CD4-positive, alpha-beta T cell treated with Interleukin-6 for 4 hours (primary cell): Measurements from ENCODE around the gene CRIM1.
"Not testable (repeated sequence)": the region's sequence is repeated elsewhere in the genome, so short reads cannot be mapped to it uniquely, and the experiment has no call there.

Source experiments
- DNase-seq: peaks from one replicate; pipeline ENCODE4 v3.0.0-alpha.2; 2020; ENCODE audit warnings: mixed read lengths

The CRIM1 gene

DNA sequence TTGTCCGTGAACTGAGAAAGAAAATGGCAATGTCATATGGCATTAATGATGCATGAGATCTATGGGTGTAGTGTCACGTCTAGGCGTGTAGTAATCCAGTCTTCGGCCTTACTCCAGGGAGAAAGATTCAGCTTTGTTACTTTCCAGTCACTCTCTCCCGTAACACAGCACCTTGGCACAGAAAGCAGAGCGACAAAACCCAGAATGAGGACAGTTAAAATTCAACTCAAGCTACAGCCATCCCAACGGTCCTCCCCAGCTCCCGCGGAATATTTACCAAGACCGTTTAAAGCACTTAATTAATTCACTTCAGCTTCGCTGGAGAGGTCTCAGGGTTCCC, 797 bp upstream of the CRIM1 start:
- DNase-seq = no peak

DNA sequence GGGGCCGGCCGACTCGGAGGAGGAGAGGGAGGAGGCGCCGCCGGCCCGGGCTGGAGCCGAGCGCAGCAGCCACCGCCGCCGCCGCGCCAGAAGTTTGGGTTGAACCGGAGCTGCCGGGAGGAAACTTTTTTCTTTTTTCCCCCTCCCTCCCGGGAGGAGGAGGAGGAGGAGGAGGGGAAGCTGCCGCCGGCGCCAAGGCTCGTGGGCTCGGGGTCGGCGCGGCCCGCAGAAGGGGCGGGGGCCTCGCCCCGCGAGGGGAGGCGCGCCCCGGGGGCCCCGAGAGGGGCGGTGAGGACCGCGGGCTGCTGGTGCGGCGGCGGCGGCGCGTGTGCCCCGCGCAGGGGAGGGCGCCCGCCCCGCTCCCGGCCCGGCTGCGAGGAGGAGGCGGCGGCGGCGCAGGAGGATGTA, 316 bp downstream of the CRIM1 start:
- no peak for DNase-seq

DNA sequence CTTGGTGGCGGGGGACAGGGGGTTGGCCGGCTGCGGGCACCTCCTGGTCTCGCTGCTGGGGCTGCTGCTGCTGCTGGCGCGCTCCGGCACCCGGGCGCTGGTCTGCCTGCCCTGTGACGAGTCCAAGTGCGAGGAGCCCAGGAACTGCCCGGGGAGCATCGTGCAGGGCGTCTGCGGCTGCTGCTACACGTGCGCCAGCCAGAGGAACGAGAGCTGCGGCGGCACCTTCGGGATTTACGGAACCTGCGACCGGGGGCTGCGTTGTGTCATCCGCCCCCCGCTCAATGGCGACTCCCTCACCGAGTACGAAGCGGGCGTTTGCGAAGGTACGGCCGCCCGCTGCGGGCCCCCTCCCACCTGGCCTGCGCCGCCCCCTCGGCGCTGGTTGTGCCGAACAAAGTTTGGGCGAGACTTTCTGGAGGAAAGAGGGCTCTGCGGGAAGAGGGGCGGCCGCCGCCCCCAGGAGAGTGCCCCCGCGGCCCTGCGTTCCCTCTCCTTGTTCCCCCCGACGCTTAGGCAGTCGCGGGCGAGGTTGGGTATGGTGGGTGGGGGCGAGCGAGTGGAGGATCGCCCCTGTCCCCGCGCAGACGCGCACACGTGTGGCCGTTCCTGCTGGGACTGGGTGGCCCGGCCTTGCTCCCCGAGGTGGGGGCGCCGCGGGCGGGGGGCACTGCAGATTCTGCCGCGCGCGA, 866 bp downstream of the CRIM1 start:
- DNase-seq = peak; percentile 38

DNA sequence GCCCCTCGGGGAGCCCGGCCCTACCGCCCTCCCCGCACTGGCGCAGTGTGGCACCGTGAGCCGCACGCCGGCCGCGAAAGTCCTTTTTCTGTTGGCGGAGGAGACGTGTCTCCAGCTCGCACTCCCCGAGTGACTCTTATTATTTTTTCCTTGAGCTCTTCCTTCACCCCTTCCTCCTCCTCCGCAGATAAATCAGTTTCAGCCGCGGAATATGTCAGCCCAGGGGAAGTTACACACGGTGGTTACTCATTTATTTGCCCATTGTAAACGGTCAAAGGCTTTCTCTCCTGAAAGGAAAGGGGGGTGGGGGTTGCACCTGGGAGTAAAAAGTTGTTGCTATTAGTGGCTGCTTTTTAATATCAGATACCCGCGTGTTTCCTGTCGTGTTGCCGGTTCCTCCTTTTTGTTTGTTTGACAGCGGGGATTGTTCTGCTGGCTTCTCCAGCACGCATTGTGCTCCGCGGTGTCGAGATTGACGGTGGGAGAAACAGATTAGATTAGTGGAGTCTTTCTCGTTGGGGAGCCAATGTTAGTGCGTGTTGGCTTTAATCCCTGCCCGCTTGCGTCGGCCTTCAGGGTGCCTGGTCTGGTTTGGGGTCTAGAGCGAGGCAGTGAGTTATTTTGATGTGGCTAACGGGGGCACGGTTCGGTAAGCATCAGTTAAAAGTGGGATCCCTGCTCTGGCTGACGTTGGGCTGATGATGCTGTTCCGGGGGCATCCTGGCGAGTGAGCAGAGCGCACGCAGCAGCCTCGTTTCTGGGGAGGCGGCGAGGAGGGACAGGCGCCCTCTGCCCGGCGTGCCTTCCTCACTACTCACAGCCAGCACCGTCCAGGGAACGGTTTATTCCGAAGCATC, 1.6 kb downstream of the CRIM1 start:
- DNase-seq = peak; percentile 28

DNA sequence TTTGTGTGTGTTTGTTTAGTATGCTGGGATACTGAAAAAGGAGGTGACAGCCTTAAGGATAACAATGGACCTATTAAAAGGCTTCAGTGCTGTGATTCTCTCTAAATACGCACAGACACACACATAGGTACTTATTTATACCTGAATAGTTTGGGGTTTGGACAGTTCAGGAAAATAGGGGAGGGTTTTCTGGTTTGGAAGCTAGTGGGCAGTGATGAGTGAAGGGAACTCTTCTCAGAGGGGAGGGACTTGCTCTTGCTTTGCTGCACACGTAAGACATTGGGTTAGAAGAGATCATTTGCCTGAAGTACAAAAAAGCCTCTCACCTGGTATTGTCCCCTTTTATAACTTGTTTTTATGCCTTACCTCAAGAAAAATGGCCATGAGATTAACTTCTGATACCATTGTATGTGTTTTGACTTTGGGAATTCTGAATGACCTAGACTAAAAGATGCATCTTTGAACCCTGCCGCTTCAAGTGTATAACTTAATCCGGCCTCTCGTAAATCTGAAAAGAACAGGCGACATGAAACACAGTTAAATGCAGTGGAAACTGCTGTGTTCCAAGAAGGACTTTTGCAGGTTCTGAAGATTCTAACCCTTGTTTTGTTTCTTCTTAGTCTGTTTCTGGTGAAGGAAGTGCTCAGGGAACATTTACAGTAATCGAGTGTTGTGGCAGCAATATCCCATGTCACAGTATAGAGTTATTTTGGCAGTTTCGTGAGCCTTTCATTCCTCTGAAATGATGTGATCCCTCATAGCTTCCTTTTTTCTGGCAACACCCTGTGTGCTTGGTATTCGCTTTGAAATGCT, 2.5 kb downstream of the CRIM1 start:
- no peak for DNase-seq

DNA sequence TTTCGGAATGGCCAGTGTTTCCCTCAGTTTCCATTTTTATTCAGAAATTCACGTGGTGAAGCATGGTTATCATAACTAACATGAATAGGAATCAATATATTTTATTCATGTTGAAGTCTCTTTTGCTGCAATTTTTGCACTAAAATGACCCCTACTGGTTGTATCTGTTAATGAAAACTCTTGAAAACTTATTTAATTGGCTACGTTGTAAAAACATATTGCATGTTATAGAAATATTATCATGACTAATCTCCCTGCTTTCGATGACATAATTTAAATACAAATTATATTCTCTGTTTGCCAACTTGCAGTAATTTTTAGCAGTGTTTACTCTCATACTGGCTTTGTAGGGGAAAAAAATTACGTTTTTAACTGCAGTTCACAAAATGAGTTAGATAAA, 3.5 kb downstream of the CRIM1 start:
- no peak for DNase-seq

DNA sequence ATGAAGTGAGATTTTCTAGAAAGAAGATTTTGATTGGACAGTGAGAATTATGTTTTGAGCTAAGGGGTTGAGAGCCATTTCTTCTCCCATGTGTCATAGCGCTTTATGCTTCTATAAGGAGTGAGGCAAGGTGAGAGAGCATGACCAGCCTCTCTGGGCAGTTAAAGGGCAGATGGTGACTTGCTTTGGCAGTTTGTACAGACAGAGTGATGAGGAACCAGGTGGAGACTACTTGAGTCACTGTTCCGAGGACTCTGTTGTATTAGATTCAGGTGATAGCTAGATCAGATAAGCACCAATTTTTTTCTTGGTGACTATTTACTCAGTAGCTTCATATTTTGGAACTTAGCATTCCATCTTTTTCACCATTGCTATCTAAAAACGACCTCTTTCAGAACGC, 4.5 kb downstream of the CRIM1 start:
- DNase-seq = no peak

DNA sequence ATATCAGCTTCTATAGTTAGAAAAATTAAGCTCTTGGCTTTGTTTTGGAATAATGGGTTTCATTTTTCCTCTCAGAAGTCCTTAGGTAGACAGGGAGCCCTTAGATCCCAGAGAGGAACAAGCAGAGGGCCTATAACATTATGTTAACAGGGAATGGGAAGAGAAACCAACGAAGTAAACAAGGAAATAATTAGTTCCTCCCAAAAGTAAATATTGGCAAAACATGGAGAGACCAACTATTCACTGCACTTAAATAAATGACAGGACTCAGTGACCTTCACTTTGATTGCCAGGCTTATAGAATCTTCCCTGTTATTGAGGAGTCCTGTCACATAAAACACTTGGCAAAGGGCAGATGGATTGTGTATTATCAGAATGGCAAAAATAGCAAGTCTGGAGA, 5.3 kb downstream of the CRIM1 start:
- no peak for DNase-seq

DNA sequence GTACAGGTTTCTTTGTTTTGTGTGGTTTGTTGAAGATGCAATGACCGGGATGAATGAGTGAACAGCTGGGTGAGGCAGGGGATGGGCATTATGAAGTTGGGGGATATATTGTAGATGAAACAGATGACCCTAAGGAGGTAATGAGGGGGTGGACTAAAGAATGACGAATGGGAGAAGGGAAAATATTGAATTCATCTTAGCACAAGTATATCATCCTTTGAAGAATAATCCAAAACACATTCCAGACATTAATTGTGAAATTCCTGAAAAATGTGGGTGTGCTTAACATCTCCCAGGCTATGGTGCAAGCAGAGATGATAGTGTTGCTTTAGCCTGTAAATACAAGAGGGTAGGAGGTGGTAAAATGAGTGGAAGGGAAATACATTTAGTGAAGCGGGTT, 5.8 kb downstream of the CRIM1 start:
- no peak for DNase-seq

DNA sequence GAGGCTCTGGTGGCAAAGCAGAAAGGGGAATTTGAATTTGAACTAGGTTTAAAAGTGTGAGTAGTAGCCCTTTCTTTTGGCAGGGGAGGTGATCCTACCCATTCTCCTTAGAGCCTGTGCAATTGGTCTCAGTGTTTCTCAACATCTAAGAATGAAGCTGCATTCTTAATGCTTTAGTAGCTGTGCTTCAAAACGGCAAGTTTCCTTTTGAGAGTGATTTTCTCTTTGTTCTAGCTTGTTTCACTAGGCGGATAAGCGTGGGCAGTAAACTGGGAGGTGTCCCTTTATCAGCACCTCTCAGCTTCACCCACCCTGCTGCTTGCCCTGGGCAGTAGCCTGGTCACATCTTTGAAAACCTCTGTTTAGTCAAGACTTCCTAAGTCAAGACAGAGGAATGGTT, 6.7 kb downstream of the CRIM1 start:
- DNase-seq = no peak

DNA sequence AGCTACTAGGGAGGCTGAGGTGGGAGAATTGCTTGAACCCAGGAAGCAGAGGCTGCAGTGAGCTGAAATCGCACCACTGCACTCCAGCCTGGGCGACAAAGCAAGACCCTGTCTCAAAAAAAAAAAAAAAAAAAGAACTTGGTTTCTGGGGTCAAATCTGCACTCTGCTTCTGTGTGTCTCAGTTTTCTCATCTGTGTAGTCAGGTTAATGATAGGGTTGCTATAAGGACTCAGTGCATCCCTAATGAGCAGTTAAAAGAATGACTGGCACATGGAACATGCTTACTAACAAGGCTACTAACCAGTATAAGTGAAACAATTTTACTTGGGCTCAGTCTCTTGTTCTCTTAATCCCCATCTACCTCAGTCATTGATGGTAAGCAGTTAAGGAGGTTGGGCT, 7.5 kb downstream of the CRIM1 start:
- DNase-seq = not testable (repeated sequence)

DNA sequence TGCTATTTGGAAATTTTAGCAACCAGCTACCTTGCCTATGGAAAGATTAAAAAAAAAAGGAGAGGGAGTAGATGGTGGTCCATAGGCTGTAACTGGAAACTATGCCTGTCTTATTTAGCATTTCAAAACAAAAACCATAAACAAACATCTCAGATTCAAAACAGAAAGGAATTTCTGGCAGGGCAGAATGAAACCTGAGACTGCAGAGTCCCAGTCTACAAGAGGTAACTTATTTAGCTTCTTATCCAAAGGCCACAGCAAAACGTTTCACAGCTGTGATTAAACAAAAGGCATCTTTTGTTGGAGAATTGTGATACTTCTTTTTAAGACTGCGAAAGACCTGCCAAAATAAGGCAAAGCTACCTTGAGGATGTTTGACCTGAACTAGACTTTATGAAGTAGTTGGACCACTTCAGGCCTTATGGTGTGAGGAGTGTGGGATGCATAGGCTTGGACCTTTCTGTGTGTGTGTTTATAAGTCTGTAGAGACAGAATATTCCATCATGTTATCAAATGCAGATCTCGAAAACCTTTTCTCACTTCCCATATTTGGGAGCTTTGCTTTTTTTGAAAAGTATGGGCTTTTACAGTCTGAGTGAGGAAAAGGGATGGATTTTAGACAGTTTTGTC, 11.0 kb downstream of the CRIM1 start:
- DNase-seq = no peak

DNA sequence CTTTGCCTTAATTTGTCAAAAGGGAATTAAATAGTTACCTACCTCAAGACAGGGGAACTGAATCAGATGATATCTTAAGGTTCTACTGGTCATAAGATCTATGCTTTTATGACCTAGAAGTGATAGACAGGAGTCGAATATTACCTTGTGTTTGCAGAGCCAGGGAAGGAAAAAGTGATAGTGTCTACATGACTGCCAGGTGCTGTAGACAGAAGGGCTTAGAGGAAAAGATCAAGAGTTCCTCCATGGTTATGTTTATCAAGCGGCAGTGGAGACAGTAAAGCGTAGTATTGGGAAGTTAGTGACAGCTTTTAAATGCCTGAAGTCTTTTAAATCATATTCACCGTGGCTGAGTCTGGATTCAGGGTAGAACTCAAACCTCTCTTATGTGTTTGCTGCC, 11.9 kb downstream of the CRIM1 start:
- DNase-seq = no peak

DNA sequence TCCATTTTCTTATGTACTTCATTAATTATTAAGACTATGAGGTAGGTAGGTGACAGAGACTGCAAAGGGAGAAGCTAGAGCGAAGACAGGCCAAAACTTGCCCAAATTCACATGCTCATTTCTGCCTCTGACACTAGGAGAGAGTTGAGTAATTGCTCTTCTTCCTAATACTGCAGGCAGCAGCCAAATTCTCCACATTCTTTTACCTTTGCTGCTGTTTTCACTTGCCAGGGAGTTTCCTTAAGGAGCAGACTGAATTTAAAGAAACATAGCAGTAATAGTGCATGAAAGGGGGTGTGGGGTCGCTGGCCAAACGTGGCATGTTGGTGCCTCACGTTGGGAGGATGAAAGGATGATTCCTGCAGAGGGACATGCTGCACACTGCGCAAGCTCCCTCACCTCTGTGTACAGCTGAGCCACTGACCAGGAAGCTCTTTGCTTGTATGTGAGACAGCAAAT, 12.3 kb downstream of the CRIM1 start:
- no peak for DNase-seq

DNA sequence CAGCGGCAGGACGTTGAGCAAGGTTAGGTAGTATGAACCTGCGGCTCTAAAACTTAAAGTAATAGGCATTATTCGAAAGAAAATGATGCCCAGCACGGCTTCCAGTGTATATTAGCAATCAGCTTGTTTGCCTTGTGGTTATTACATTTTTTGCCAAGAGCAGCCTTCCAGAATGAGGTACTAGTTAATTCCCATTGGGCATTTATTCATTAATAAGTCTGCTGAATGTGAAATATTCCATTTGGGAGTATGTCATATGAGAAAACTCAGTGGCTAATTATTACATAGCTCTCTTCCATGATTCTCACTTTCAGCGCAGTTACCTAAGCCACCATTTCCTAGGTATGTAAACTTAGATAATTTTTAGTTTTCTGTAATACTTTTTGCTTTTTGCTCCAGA, 12.9 kb downstream of the CRIM1 start:
- no peak for DNase-seq

DNA sequence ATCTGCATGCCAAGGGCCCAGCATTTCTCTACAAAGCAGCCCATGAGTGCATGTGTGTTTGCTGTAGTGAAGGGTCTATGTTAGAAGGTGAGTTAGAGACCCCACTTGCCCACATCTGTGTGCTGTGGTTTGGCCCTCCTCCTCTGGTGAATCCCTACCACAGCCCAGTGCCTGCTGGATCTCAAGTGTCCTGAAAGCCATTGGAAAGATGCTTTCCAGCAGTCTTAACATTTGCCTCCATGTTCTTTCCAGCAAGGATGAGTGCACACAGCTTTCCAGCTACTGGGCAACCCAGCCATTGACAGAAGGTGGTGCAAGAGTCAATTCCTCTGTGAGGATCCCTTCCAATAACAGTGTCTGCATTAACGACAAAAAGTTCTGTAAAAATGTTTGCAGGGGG, 13.6 kb downstream of the CRIM1 start:
- no peak for DNase-seq

DNA sequence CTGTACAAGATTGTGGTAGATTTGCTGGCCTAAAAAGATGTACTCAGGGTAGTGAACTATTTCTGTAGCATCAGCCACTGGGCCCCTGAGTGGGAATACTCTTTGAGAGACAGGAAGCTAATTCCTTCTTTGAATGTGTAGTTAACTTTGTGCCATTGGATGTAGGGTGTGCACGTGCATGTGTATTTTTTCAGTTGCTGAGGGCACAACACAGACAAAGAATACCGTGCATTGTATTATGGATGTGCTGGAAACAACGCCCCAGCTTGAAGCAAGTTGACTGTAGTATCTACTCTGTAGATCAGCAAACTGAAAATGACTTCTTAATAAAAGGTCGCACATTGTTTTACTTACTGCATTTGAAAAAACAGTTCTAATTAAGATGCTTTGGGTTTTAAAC, 14.1 kb downstream of the CRIM1 start:
- no peak for DNase-seq

DNA sequence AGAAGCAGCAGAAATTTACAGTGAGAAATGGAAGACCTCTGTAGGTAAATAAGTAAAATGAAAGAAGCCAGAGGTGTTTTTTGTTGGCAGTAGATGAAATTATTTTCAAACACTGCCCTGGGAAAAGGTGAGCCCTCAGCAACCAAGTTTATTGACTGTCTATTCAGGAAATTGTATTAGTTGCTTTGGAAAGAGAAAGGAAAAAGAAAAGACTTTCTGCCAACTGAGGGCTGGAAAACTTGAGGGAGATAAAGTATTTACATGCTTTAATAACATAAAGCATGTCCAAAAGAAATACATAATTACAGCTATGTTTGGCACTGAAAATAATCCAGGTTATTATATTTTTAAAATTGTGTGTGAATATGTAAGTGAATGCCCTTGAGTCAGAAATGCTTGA, 14.7 kb downstream of the CRIM1 start:
- no peak for DNase-seq

DNA sequence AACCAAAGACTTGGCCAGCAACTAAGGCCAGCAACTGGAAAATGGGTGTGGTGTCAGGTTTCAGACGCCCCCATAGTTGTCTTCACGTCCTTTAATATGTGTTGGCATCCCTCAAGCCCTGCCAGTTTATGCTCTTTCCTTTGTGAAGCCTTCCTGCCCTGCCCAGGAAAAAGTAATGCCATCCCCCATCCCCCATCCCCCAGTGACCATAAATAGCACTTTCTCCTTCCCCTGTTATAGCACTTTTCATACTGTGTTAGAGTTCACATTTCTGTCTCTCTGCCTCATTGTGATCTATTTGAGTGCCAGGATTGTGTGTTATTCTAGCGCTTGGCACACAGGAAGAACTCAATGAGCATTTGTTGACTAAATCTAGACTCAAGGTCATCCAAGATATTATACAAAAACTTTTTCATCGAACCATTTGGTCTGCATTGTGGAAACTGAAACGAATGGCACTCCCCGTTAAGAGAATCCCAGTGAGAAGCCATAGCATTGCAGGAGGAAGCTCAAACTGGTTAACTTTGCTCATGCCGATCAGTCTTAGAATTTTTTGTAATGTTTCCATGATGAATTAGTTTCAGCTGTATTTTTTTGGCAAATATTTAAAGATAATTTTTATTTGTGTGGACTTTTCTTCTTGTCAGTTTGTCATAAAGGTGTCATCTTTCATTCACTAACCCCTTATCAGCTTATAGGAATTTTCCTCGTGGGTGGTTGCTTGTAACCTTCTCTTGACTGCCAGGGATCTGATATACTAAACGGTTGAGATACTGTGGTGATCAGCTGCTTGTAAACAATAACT, 15.7 kb downstream of the CRIM1 start:
- DNase-seq = no peak

DNA sequence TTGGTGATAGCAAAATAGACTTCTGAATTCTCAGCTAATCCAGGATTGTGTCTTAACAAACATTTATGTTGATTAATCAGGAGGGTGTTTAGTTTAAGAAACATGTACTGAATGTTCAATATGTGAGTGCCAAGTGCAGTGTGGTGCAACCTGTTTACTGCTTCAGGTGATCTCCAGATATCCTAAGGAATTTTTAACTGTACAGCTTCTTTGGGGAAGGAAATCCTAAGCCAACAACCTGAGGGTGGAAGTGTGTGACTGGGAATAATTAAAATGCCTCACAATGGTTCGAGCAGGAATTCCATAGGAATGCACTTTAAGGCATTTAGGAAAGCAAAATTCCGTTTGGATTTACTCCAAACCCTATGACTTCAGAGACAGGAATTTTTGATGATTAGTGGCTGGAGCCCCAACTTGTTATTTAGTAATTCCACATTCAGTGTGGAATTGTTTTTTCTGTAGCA, 16.4 kb downstream of the CRIM1 start:
- no peak for DNase-seq

DNA sequence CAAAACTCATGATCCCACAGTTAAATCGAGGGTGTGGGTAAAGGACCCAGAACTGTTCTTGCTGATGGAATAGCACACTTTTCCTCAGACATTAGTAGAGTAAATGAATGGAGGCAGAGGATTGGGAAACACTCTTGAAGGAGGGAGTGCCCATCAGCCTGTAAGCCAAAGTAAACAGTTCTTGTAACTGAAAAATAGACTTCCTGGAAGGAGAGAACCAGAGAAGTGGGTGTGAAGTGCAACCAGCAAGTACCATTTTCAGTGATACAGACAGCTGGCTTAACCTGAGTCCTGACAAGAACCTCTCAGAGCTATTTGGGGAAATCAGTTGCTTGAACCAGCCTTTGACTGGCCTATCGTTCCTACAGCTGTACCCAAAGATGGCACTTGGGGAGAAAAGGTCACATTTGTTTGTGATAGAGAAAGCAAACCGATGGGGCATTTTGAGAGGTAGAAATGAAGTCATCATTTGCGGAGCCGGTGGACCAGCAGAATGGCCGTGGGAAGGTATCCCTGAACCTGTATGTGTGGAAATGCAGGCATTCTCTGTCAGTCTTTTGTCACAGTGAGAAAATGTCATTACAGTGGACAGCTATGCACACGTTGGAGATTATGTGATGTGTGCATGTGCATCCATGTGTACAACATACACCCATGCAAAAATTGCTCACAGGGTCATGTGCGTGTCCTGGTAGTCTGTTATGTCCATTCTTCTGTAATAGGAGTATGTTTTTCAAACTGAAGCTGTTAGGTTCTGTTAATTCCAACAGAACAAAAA, 17.8 kb downstream of the CRIM1 start:
- no peak for DNase-seq
